GM19099 (cell line): ENCODE results near the gene TLCD4.
A peak's percentile ranks its signal among the peaks of the same experiment; 100 is the strongest.

Experiments used
- POLR2A ChIP-seq: IDR thresholded peaks from 3 replicates; pipeline ENCODE4 v1.6.1; 2011; ENCODE audit warnings: low read depth; ENCODE audit not compliant: insufficient read length; ENCODE audit errors: extremely low read depth

TLCD4 gene

GRCh38 chr1:95117207-95118066 is at the start of gene TLCD4:
TLCD4 (plus strand) TSS chr1:95117355; CDS start chr1:95143902, 26,547 bp downstream.
- TF ChIP-seq POLR2A, result no peak

GRCh38 chr1:95067568-95067967 is 49.6 kb upstream of the TLCD4 start:
- no peak for TF ChIP-seq POLR2A

- no peak for TF ChIP-seq POLR2A
Measured at GRCh38 chr1:95068956-95069709, 48.0 kb upstream of the TLCD4 start.

- no peak for TF ChIP-seq POLR2A
Measured at GRCh38 chr1:95069710-95070093, 47.5 kb upstream of the TLCD4 start.

- TF ChIP-seq POLR2A, result no peak
Measured at GRCh38 chr1:95071539-95071938, 45.6 kb upstream of the TLCD4 start.

GRCh38 chr1:95072117-95072516 is 45.0 kb upstream of the TLCD4 start:
- TF ChIP-seq POLR2A, result no peak

GRCh38 chr1:95072532-95073419 is 44.4 kb upstream of the TLCD4 start, which contains the start of gene ALG14:
ALG14 (minus strand) TSS chr1:95072951; CDS start chr1:95072898, 53 bp downstream.
- peak; percentile 57 for TF ChIP-seq POLR2A

GRCh38 chr1:95073446-95073845 is 43.7 kb upstream of the TLCD4 start:
- no peak for TF ChIP-seq POLR2A

GRCh38 chr1:95076034-95076433 is 41.1 kb upstream of the TLCD4 start:
- TF ChIP-seq POLR2A, result no peak

GRCh38 chr1:95080446-95080845 is 36.7 kb upstream of the TLCD4 start:
- TF ChIP-seq POLR2A, result no peak

GRCh38 chr1:95080879-95081278 is 36.3 kb upstream of the TLCD4 start:
- no peak for TF ChIP-seq POLR2A

GRCh38 chr1:95084317-95085176 is 32.6 kb upstream of the TLCD4 start:
- no peak for TF ChIP-seq POLR2A

GRCh38 chr1:95085376-95085775 is 31.8 kb upstream of the TLCD4 start:
- no peak for TF ChIP-seq POLR2A

- TF ChIP-seq POLR2A, result no peak
Measured at GRCh38 chr1:95086949-95087533, 30.1 kb upstream of the TLCD4 start.
